Neural cell (in vitro differentiated cells): ENCODE measurements around the gene IP6K1.

ENCODE experiments used
- EP300 ChIP-seq: fragments of 450-650 bp; conservative IDR thresholded peaks from 2 replicates; pipeline ENCODE4 v1.6.1; 2014; ENCODE audit warnings: antibody characterized with exemption, mild to moderate bottlenecking, moderate library complexity; ENCODE audit not compliant: poor library complexity, severe bottlenecking
- EZH2 ChIP-seq: fragments of 200-600, 300-800 bp; shearing (Covaris generic), sonication (generic); IDR thresholded peaks from 2 replicates; pipeline ENCODE4 v1.6.1; 2014; ENCODE audit warnings: antibody characterized with exemption, low read length, borderline replicate concordance, mild to moderate bottlenecking; ENCODE audit not compliant: insufficient read depth, poor library complexity, severe bottlenecking
- MXI1 ChIP-seq: fragments of 450-650 bp; conservative IDR thresholded peaks from 2 replicates; pipeline ENCODE4 v1.6.1; 2014; ENCODE audit warnings: antibody characterized with exemption, mild to moderate bottlenecking; ENCODE audit not compliant: poor library complexity, severe bottlenecking
- RAD21 ChIP-seq: fragments of 450-650 bp; conservative IDR thresholded peaks from 2 replicates; pipeline ENCODE4 v1.6.1; 2014; ENCODE audit warnings: antibody characterized with exemption, mild to moderate bottlenecking, moderate library complexity
- SMC3 ChIP-seq: fragments of 450-650 bp; conservative IDR thresholded peaks from 2 replicates; pipeline ENCODE4 v1.6.1; 2014; ENCODE audit warnings: antibody characterized with exemption, mild to moderate bottlenecking, moderate library complexity; ENCODE audit not compliant: poor library complexity
- TAF1 ChIP-seq: IDR thresholded peaks from 2 replicates; pipeline ENCODE4 v1.6.1; 2012; ENCODE audit warnings: low read depth
- TF ChIP-seq, protein P1 (sequence below): fragments of 450-650 bp; IDR thresholded peaks from 2 replicates; pipeline ENCODE4 v1.5.1; 2014; ENCODE audit warnings: antibody characterized with exemption, mild to moderate bottlenecking, moderate library complexity; ENCODE audit not compliant: poor library complexity, severe bottlenecking
- TF ChIP-seq, protein P2 (sequence below): IDR thresholded peaks from 2 replicates; pipeline ENCODE4 v1.6.1; 2012; ENCODE audit warnings: borderline replicate concordance

GRCh38 chr3:49826016-49826415 lies 39.7 kb upstream of the IP6K1 start:
- TF ChIP-seq, protein P1, sequence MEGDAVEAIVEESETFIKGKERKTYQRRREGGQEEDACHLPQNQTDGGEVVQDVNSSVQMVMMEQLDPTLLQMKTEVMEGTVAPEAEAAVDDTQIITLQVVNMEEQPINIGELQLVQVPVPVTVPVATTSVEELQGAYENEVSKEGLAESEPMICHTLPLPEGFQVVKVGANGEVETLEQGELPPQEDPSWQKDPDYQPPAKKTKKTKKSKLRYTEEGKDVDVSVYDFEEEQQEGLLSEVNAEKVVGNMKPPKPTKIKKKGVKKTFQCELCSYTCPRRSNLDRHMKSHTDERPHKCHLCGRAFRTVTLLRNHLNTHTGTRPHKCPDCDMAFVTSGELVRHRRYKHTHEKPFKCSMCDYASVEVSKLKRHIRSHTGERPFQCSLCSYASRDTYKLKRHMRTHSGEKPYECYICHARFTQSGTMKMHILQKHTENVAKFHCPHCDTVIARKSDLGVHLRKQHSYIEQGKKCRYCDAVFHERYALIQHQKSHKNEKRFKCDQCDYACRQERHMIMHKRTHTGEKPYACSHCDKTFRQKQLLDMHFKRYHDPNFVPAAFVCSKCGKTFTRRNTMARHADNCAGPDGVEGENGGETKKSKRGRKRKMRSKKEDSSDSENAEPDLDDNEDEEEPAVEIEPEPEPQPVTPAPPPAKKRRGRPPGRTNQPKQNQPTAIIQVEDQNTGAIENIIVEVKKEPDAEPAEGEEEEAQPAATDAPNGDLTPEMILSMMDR, result no peak
- TF ChIP-seq EP300, result no peak
- TF ChIP-seq TAF1, result no peak
- no peak for TF ChIP-seq SMC3
- TF ChIP-seq, protein P2, sequence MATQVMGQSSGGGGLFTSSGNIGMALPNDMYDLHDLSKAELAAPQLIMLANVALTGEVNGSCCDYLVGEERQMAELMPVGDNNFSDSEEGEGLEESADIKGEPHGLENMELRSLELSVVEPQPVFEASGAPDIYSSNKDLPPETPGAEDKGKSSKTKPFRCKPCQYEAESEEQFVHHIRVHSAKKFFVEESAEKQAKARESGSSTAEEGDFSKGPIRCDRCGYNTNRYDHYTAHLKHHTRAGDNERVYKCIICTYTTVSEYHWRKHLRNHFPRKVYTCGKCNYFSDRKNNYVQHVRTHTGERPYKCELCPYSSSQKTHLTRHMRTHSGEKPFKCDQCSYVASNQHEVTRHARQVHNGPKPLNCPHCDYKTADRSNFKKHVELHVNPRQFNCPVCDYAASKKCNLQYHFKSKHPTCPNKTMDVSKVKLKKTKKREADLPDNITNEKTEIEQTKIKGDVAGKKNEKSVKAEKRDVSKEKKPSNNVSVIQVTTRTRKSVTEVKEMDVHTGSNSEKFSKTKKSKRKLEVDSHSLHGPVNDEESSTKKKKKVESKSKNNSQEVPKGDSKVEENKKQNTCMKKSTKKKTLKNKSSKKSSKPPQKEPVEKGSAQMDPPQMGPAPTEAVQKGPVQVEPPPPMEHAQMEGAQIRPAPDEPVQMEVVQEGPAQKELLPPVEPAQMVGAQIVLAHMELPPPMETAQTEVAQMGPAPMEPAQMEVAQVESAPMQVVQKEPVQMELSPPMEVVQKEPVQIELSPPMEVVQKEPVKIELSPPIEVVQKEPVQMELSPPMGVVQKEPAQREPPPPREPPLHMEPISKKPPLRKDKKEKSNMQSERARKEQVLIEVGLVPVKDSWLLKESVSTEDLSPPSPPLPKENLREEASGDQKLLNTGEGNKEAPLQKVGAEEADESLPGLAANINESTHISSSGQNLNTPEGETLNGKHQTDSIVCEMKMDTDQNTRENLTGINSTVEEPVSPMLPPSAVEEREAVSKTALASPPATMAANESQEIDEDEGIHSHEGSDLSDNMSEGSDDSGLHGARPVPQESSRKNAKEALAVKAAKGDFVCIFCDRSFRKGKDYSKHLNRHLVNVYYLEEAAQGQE, result no peak
- TF ChIP-seq MXI1, result no peak
- no peak for TF ChIP-seq EZH2
- TF ChIP-seq RAD21, result no peak
